NCI-H69 (cell line): ENCODE results near the gene VANGL1.

Experiments
- DNase-seq: peaks from one replicate; lab custom pipeline; 2025; lab: John Stamatoyannopoulos, UW

The VANGL1 gene

GRCh38 chr1:115705085-115705951 is 63.5 kb downstream of the VANGL1 start:
- peak; percentile 4 for DNase-seq

- no peak for DNase-seq
Measured at GRCh38 chr1:115705963-115706362, 64.2 kb downstream of the VANGL1 start.

GRCh38 chr1:115706587-115707425 is 65.0 kb downstream of the VANGL1 start:
- peak; percentile 51 for DNase-seq

GRCh38 chr1:115710859-115711624 is 69.3 kb downstream of the VANGL1 start:
- peak; percentile 3 for DNase-seq

GRCh38 chr1:115712911-115713609 is 71.3 kb downstream of the VANGL1 start:
- peak; percentile 11 for DNase-seq

GRCh38 chr1:115713906-115714305 is 72.1 kb downstream of the VANGL1 start:
- no peak for DNase-seq

DNA sequence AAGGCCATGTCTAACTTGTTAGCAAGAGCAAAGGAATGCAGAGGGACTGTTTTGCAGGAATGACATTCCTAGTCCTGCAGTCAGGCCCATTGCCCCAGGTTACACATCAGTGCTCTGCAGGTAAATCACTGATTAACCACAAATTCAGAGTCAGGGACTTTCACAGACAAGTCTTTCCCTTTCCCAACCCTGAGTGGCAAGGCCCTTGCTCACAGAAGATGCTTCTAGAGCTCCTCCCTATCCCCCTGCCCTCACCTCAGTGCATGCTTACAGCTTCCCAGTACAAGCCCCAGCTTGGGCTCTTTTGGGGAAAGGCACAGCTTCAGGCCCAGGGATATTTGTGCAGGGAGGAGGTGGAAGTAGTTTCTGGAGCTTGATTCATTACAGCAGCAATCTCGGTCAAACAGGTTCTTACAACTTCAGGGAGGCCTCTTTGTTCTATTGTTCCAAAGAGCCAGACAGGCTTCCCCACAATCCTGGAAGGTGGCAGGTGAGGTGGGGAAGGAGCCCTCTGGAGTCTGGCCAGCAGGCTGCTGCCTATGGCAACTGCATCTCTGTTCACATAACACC is 72.9 kb downstream of the VANGL1 start:
- DNase-seq = peak; percentile 65

- DNase-seq = peak; percentile 68
Measured at GRCh38 chr1:115717541-115717940, 75.8 kb downstream of the VANGL1 start.

DNA sequence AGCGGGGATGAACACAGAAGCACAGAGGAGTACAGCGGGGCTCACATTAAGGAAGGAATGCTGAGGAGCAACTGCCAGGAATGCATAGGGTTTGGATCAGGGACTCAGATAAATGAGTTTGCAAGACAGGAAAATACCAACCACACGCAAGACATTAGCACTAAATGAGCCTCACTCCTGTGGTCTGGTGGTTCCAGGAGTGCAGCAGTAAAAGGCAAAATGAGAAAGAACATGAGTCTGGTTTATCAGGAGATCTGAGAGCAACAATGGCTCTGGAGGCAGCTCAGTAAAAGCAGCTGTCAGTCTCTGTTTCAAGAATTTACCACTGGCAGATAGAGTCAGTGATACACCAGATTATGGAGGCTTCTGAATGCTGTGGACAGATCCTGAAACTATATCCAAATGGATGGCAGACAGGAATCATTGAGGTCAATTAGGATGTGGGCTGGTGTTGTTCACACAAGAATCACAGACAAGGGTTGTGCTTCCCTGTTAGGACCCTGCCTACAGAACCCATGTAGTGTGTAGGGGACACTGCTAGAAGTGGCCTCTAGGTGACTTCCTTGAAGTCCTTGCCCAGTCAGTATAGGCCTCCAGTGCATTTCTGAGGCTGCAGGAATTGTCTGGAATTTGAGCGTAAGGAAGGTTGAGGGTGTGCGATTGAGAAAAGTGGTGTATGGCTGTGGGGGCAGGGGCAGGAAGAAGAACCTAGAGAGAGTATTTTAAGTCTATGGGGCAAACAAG is 76.4 kb downstream of the VANGL1 start:
- DNase-seq = no peak

DNA sequence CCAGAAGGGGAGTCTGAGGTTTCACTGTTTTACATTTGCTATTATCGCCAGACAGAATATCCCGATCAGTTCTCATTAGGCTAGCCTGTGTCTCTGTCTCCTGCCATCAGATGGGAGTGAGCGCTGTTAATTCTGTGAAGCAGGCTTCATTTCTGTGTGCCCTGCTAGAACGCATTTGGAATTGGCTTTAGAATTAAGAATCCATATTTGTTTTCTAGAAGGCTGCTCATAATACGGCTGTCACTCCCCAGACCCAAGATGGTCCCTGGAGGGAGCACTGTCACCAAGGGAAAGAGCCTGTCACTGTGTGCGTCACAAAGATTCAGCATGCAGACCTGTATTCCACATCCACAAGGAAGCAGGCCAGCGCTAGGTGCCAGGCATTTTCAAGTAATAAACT is 77.5 kb downstream of the VANGL1 start:
- no peak for DNase-seq

DNA sequence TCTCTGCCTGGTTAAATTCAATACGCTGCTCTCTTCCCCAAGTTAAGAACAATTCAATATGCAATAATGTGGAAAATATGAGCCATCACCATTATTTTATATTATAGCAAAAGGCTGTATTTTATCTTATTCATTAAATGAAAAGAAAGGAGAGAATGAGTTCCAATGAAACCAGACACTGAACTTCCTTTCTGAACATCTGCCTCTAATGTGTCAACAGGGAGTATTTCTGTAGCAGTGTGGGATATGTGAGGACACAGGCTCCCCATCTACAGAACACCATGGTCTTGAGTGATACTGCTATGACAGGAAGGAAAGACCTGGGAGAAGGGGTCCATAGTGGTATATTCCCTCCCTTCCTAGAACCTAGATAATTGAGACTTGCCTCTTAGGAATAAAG is 80.5 kb downstream of the VANGL1 start:
- DNase-seq = peak; percentile 6

GRCh38 chr1:115723756-115724155 is 82.0 kb downstream of the VANGL1 start:
- DNase-seq = no peak

- DNase-seq = no peak
Measured at GRCh38 chr1:115725600-115725999, 83.8 kb downstream of the VANGL1 start.

- no peak for DNase-seq
Measured at GRCh38 chr1:115726161-115726560, 84.4 kb downstream of the VANGL1 start.

DNA sequence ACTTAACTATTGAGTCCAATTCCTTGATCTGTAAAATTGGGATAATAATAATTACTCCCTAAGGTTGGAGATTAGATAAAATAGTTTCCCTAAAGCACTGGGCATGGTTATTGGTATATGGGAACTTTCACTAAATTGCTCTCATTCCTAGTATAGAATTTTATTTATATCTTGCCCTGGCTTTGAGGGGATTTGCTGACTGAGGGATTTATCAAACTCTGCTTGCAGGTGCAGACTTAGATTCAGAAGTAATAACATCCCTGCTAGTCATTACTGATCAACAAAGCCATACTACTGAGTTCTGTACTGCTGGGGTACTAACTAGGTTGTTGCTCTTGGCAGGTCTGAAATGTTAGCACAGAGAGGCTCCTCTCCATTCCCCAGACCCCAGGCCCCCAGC is 84.8 kb downstream of the VANGL1 start:
- no peak for DNase-seq

GRCh38 chr1:115727706-115728249 is 86.0 kb downstream of the VANGL1 start:
- no peak for DNase-seq

- DNase-seq = no peak
Measured at GRCh38 chr1:115728341-115728740, 86.6 kb downstream of the VANGL1 start.

- DNase-seq = no peak
Measured at GRCh38 chr1:115729756-115730155, 88.0 kb downstream of the VANGL1 start.

DNA sequence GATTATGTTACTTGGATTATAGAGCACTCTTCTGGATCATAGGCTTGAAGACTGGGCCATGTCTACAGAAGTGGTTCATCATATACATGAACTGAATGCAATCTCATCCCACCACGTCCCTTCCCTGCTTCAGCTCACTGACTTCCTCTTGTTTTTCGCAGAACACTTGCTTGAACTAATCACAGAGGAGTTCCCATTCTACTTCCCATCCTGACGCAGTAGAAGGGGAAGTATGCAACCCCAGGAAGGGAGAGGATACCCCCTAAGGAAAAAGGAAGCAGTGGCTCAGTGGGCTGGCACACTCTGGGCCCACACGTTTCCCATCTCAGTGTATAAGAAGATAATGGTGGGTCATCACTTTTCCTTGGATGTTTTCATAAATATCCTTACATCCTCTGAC is 90.5 kb downstream of the VANGL1 start:
- DNase-seq = no peak

GRCh38 chr1:115740811-115741210 is 99.0 kb downstream of the VANGL1 start:
- no peak for DNase-seq
